Measurements from ENCODE around the gene UBA6.
A peak's percentile ranks its signal among the peaks of the same experiment; 100 is the strongest.
"Not testable (repeated sequence)": the region's sequence is repeated elsewhere in the genome, so short reads cannot be mapped to it uniquely, and the experiment has no call there.

UBA6 gene
- 68.0 to 83.6 (median 75.7) reads per million in 4 donors for total RNA-seq

DNA sequence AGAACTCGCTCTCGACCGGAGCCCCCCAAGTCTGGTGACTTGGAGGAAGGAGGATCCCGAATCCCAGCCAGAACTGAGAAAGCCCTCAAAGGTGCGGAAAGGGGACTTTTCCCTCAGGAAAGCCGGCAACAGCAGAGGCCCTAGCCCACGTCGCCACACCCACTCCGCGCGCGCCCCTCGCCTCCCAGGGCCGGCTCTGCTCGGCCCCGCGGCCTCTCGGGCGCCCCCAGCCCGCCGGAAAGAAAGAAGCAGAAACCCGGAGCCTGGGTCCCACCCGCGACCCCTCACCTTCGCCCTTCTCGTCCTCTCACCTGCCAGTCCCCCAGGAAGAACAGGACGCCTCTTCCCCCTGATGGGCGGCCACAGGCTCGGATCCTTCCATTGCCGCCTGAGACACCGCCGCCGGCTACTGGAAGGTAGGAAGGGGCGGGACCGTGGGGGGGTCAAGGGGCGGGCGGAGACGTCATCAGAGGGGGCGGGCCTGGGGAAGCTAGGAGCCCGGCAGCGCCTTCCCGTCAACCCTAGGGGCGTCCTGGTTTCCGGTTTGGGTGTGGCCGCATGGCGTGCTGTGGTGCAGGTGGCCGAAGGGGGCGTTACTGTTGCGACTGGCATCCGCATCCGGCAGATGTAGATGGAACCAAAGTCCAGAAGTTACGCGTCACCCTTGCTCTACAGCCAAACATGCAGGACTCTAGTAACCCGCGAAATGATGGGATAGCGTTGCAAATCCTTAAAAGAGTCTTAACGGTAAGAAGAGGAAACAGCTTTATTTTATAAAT, at the start of gene UBA6:
Gene UBA6, minus strand, starts transcription at position 418 of the 779 bp plus-strand sequence. Its CDS starts 36 bp downstream, at position 382.
- peak; percentile 90 to 97 (median 95) for DNase-seq

GRCh38 chr4:67750691-67751090, 49.7 kb upstream of the UBA6 start:
- DNase-seq: no peak

GRCh38 chr4:67749286-67749685, 48.3 kb upstream of the UBA6 start:
- no peak for DNase-seq

DNA sequence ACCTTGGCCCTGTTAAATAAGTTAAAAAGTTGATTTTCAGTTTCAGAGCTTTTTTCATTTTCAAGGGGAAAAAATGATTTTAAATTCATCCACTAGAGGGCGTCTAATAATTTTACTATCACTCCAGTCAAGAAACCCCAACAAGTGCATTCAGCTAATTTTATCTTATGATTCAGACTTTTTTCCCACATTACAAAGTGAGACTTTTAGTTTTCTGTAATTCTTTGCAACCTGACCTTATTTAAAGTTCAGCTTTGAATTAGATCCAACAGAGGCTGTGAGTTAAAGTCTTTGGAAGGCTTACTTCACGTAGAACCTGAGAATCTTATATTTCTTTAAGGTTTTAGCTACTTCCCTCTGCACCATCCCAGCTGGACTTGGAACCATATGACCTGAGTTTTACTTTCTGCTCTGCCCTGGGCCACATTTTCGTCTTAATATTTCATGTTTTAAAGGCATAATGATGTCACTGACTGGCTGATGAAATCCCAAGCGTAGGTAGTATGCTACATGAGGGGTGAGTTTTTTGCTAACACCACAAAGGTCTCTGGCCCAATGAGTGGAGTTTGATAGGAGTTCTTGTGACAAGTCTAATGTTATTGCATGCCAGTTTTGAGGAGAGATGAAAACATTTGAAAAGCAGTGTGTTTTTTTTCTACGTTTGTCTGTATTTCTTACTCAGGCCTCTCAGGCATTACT, 46.0 kb upstream of the UBA6 start:
- peak in 1 of 5 donors; percentile 21 for DNase-seq

- no peak for DNase-seq
Measured at GRCh38 chr4:67744561-67745283, 43.8 kb upstream of the UBA6 start.

GRCh38 chr4:67743194-67743593, 42.2 kb upstream of the UBA6 start:
- DNase-seq: no peak

- no peak for DNase-seq
Measured at GRCh38 chr4:67736262-67736661, 35.3 kb upstream of the UBA6 start.

- no peak for DNase-seq
Measured at GRCh38 chr4:67735325-67735724, 34.4 kb upstream of the UBA6 start.

DNA sequence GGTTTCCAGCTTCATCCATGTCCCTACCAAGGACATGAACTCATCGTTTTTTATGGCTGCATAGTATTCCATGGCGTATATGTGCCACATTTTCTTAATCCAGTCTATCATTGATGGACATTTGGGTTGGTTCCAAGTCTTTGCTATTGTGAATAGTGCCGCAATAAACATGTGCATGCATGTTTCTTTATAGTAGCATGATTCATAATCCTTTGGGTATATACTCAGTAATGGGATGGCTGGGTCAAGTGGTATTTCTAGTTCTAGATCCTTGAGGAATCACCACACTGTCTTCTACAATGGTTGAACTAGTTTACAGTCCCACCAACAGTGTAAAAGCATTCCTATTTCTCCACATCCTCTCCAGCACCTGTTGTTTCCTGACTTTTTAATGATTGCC, 29.6 kb upstream of the UBA6 start:
- DNase-seq: not testable (repeated sequence)

DNA sequence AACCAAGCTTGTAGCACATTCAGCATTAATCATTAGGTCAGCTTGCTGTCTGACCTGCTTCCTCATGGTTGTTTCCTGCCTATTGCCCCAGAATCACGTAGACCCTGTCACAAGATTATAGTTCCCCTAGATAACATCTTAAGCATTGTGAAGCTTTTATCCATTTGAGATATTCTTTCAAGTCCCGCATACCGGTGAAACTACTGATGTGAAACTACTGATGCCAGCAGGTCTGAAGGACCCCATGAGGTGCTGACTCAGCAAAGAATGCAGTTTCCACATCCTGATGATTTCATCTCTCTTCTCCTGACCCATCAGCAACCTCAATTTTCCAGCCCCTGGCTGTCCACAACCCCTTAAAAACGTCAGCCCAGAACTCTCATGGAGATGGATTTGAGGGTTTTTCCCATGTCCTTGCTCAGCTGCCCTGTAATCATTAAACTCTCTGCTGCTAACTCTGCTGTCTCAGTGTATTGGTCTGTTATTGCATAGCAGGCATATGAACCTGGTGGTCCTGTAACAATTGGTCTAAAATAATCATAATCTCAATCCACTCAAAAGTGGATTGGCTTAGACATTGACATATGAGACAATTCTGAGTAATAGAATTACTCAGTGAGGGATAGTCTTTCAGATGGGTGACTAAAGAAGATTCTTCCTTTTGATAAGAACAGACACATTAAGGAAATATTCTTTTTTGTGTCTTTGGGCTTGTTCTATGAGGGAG, 26.3 kb upstream of the UBA6 start:
- no peak for DNase-seq

DNA sequence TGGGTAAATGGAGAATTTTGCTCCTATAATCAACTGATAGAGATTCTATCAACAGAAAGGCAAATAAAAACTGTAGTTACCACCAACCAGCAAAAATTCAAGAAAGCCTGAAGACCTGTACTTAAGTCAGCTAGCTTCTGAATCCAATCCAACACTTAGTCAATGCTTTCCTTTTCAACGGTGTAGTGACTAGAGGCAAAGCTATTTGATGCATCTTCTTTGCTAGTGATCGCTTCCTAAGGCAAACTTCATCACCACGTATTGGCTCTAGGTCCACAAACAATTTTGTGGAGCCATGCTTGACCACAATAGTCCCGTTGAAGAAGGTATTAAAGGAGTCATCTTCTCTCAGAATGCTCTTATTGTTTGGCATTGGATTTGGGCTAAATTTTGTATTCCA, 25.0 kb upstream of the UBA6 start:
- no peak for DNase-seq

DNA sequence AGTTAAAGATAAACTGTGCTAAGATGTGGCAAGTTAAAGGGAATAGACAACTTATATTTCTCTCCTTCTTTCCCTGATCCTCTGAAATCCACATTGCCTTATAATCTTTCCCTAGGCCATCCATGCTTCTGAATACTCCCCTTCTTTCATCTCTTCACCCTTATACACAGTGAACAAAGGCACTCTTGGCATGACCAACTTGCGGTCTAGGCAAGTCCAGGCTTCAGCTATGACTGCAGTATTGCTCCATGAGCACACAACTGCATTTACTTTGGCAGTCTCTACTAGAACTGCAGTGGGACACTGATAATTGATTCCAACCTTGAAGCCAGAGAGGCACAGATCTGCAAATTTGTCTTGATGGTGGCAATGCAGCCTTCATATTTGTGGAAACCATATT, 24.2 kb upstream of the UBA6 start:
- DNase-seq: no peak

DNA sequence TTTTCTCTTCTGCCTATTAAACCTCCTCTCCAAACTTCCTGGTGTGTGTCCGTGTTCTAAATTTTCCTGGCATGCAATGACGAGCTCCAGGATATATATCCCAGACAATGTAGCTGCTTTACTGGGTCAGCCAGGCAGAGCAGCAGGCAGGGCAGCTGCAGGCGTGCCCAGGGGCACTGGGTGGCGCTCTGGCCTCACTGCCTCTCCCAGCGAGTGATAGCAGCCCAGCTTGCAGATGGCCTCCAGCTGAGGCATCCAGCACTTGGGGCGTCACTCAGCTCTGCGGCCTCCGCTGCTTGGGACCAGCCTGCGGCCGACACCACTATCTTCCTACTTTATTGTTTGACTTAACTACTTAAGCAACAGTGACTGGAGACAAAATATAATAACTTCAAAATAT, 23.0 kb upstream of the UBA6 start:
- DNase-seq: no peak

- DNase-seq: no peak
Measured at GRCh38 chr4:67723341-67723740, 22.4 kb upstream of the UBA6 start.

DNA sequence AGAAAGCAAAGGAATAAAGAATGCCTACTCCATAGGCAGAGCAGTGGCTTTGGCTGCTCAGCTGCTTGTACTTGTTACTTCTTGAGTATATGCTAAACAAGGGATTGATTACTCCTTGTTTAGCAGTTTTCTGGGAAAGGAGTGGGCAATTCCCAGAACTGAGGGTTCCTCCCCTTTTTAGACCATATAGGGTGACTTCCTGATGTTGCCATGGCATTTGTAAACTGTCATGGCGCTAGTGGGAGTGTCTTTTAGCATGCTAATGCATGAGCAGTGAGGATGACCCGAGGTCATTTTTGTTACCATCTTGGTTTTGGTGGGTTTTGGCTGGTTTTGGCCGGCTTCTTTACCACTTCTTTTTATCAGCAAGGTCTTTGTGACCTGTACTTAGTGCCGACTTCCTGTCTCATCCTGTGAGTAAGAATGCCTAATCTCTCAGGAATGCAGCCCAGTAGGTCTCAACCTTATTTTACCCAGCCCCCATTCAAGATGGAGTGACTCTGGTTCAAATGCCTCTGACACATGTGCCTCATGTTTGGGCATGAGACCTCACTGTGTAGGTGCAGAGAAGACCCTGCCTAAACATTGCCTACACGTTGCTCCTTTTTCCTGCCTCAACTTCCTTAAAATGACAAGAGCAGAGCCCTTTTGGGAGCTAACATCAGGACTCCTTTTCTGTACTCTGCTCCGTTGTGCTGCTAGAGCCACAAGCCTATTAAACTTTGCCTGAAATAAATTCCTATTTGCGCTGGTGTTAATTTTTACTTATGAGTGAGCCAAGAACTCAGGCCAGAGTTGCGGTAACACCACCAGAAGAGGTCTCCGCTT, 21.0 kb upstream of the UBA6 start:
- no peak for DNase-seq

- DNase-seq: no peak
Measured at GRCh38 chr4:67721315-67721769, 20.4 kb upstream of the UBA6 start.

DNA sequence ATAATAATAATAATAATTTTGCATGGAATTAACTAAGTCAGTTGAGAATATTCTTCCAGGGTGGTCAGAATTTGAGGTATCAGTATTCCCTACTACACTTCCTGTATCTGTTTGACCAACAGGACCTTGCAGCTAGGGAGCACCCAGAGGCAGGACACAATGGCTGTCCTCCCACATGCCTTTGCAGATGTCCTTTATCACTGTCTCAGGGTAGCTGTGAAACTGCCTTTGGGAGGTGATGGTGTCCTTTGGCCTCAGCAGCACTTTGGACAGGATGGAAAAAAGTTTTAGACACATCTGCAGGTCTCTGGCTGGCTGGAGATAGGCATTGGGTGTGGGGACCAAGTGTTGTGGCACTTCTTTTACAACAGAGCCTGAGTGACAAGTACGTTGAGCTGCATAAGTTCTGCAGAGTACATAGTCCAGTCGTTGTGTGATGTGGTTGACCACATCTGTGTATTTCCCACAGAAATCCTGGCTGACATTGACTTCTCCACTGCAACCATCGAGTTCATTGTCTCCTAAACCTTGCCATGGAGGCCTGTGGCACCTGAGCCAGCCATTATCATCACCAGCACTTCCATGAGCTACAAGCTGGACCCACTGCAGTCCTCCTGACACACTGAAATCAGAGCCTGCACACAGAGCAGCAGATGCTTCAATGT, 19.1 kb upstream of the UBA6 start:
- no peak for DNase-seq

- no peak for DNase-seq
Measured at GRCh38 chr4:67718848-67719247, 17.9 kb upstream of the UBA6 start.

GRCh38 chr4:67717586-67717985, 16.6 kb upstream of the UBA6 start:
- DNase-seq: no peak

- no peak for DNase-seq
Measured at GRCh38 chr4:67714955-67715354, 14.0 kb upstream of the UBA6 start.

DNA sequence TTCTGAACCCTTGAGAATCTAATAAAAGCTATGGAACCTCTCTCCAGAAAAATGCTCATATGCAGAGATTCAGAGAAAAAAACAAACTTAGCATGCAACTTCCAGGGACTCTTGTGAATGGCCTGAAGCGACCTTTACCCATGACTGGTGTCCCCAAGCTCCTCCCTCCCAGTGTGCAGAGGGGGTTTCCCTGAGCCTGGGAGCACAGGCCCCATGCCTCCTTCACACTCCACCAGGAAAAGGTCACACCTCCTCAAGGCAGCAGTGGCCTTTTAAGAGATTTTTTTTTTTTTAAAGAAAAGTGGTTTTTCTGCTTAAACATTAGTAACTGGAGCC, 13.3 kb upstream of the UBA6 start:
- no peak for DNase-seq

Data from T-helper 1 cell (primary cell).